Mesendoderm (in vitro differentiated cells): ENCODE data around the gene MAN2A2.

Source experiments
- DNase-seq: peaks from one replicate; pipeline ENCODE4 v3.0.0; 2013
- H2AK5ac ChIP-seq: 2 replicates; pipeline ENCODE4 v1.6.1; 2013; ENCODE audit warnings: low read length, inconsistent platforms
- H2BK120ac ChIP-seq: 2 replicates; pipeline ENCODE4 v1.6.1; 2013; ENCODE audit warnings: low read depth, mild to moderate bottlenecking, low read length, moderate library complexity, mixed read lengths
- H2BK15ac ChIP-seq: replicated peaks from 2 replicates; pipeline ENCODE4 v1.6.1; 2013; ENCODE audit warnings: low read depth, mild to moderate bottlenecking, moderate library complexity
- H2BK5ac ChIP-seq: 2 replicates; pipeline ENCODE4 v1.6.1; 2013; ENCODE audit warnings: low read length, inconsistent platforms
- H3K18ac ChIP-seq: 2 replicates; pipeline ENCODE4 v1.6.1; 2013; ENCODE audit warnings: mild to moderate bottlenecking, low read length, mixed read lengths
- H3K23ac ChIP-seq: one replicate; pipeline ENCODE4 v1.6.1; 2013; ENCODE audit warnings: low read length
- H3K27ac ChIP-seq: 2 replicates; pipeline ENCODE4 v1.5.1; 2013; ENCODE audit warnings: low read depth, mild to moderate bottlenecking, inconsistent platforms, low read length, moderate library complexity
- H3K27me3 ChIP-seq: 2 replicates; pipeline ENCODE4 v1.6.1; 2013; ENCODE audit warnings: low read length, control low read depth, mild to moderate bottlenecking, inconsistent platforms; ENCODE audit not compliant: insufficient read depth, poor library complexity
- H3K36me3 ChIP-seq: 2 replicates; pipeline ENCODE4 v1.6.1; 2013; ENCODE audit warnings: low read length, inconsistent platforms; ENCODE audit not compliant: control insufficient read depth, insufficient read depth
- H3K4ac ChIP-seq: one replicate; pipeline ENCODE4 v1.6.1; 2013; ENCODE audit warnings: low read depth, mild to moderate bottlenecking, low read length, moderate library complexity
- H3K4me1 ChIP-seq: 2 replicates; pipeline ENCODE4 v1.6.1; 2013; ENCODE audit warnings: low read depth, low read length, inconsistent platforms; ENCODE audit not compliant: control insufficient read depth
- H3K4me2 ChIP-seq: 2 replicates; pipeline ENCODE4 v1.6.1; 2013; ENCODE audit warnings: low read length
- H3K4me3 ChIP-seq: 2 replicates; pipeline ENCODE4 v1.5.1; 2013; ENCODE audit warnings: mild to moderate bottlenecking, low read length
- H3K56ac ChIP-seq: one replicate; pipeline ENCODE4 v1.6.1; 2013; ENCODE audit warnings: low read length
- H3K79me1 ChIP-seq: 2 replicates; pipeline ENCODE4 v1.6.1; 2013; ENCODE audit warnings: low read length, inconsistent platforms
- H3K79me2 ChIP-seq: 2 replicates; pipeline ENCODE4 v1.6.1; 2013; ENCODE audit warnings: mild to moderate bottlenecking, low read length; ENCODE audit not compliant: control insufficient read depth, insufficient read depth
- H3K9ac ChIP-seq: 2 replicates; pipeline ENCODE4 v1.6.1; 2013; ENCODE audit warnings: low read length, inconsistent platforms
- H4K5ac ChIP-seq: one replicate; pipeline ENCODE4 v1.6.1; 2013; ENCODE audit warnings: low read length
- H4K8ac ChIP-seq: one replicate; pipeline ENCODE4 v1.6.1; 2013; ENCODE audit warnings: low read depth, mild to moderate bottlenecking, control low read depth, low read length, moderate library complexity
- WGBS: extraction: QIAGEN DNeasy Blood & Tissue Kit; methylation state at CpG from one replicate; pipeline ENCODE4 v1.1.7; 2013; ENCODE audit warnings: low lambda C conversion rate, missing lambda C conversion rate; ENCODE audit not compliant: insufficient coverage; ENCODE audit errors: extremely low coverage; 5-methylcytosine and 5-hydroxymethylcytosine counted together

The MAN2A2 gene

GRCh38 chr15:90960298-90961091 is 57.4 kb downstream of the MAN2A2 start:
- Histone ChIP-seq H4K5ac (no peak overlapping the region), H4K8ac (no peak overlapping the region), H3K4me1 (peaks cover 3% of the 10 kb centered on the region), H3K79me2 (no peaks in the 10 kb centered on the region), H2AK5ac (no peak overlapping the region), H3K18ac (no peak overlapping the region), H3K4me2 (no peak overlapping the region), H3K27ac (no peak overlapping the region), H3K27me3 (no peaks in the 10 kb centered on the region), H3K4ac (no peak overlapping the region), H2BK120ac (no peak overlapping the region), H3K9ac (no peak overlapping the region), H3K23ac (no peak overlapping the region), H3K79me1 (peaks cover 2% of the 10 kb centered on the region), H3K4me3 (no peak overlapping the region), H3K36me3 (peaks cover 2% of the 10 kb centered on the region), H2BK15ac (no peak overlapping the region), H2BK5ac (no peak overlapping the region), H3K56ac (no peak overlapping the region)
- DNase-seq = no peak
- WGBS = no CpG with 5 or more reads among the region's 20 CpGs

GRCh38 chr15:90962021-90962420 is 58.9 kb downstream of the MAN2A2 start:
- Histone ChIP-seq H3K56ac (no peak overlapping the region), H3K36me3 (peaks cover 7% of the 10 kb centered on the region), H4K5ac (no peak overlapping the region), H3K4ac (no peak overlapping the region), H2BK15ac (no peak overlapping the region), H3K9ac (no peak overlapping the region), H3K27me3 (no peaks in the 10 kb centered on the region), H2AK5ac (no peak overlapping the region), H3K4me1 (no peaks in the 10 kb centered on the region), H3K79me1 (peaks cover 2% of the 10 kb centered on the region), H3K4me2 (no peak overlapping the region), H3K4me3 (no peak overlapping the region), H3K23ac (no peak overlapping the region), H3K27ac (no peak overlapping the region), H3K79me2 (no peaks in the 10 kb centered on the region), H2BK120ac (no peak overlapping the region), H3K18ac (no peak overlapping the region), H4K8ac (no peak overlapping the region), H2BK5ac (no peak overlapping the region)
- DNase-seq = no peak
- WGBS = no CpG with 5 or more reads among the region's 4 CpGs

- Histone ChIP-seq H3K18ac (no peak overlapping the region), H3K23ac (no peak overlapping the region), H2AK5ac (no peak overlapping the region), H3K4ac (no peak overlapping the region), H2BK5ac (no peak overlapping the region), H4K8ac (no peak overlapping the region), H3K36me3 (peaks cover 27% of the 10 kb centered on the region), H3K79me1 (no peaks in the 10 kb centered on the region), H4K5ac (no peak overlapping the region), H3K4me2 (no peak overlapping the region), H3K56ac (no peak overlapping the region), H3K4me3 (no peak overlapping the region), H3K79me2 (no peaks in the 10 kb centered on the region), H3K9ac (no peak overlapping the region), H3K27me3 (no peaks in the 10 kb centered on the region), H3K4me1 (no peaks in the 10 kb centered on the region), H2BK120ac (no peak overlapping the region), H2BK15ac (no peak overlapping the region), H3K27ac (no peak overlapping the region)
- DNase-seq = no peak
- no CpG with 5 or more reads among the region's 9 CpGs for WGBS
Measured at GRCh38 chr15:90966262-90966661, 63.2 kb downstream of the MAN2A2 start.

- no peak overlapping the region for H3K27ac ChIP-seq
- H2BK120ac ChIP-seq = no peak overlapping the region
- H3K4me2 ChIP-seq = no peak overlapping the region
- no peak overlapping the region for H3K18ac ChIP-seq
- H2BK5ac ChIP-seq = no peak overlapping the region
- H3K4me1 ChIP-seq = no peaks in the 10 kb centered on the region
- no peaks in the 10 kb centered on the region for H3K79me1 ChIP-seq
- no peak overlapping the region for H3K4ac ChIP-seq
- H3K56ac ChIP-seq = no peak overlapping the region
- no peak overlapping the region for H3K23ac ChIP-seq
- no peak overlapping the region for H3K4me3 ChIP-seq
- H2AK5ac ChIP-seq = no peak overlapping the region
- no CpG with 5 or more reads among the region's 5 CpGs for WGBS
- no peak overlapping the region for H4K8ac ChIP-seq
- no peak overlapping the region for H2BK15ac ChIP-seq
- peaks cover 27% of the 10 kb centered on the region for H3K36me3 ChIP-seq
- no peaks in the 10 kb centered on the region for H3K79me2 ChIP-seq
- H4K5ac ChIP-seq = no peak overlapping the region
- H3K27me3 ChIP-seq = no peaks in the 10 kb centered on the region
- H3K9ac ChIP-seq = no peak overlapping the region
- no peak for DNase-seq
Measured at GRCh38 chr15:90967206-90967605, 64.1 kb downstream of the MAN2A2 start.

GRCh38 chr15:90968434-90968833 is 65.3 kb downstream of the MAN2A2 start:
- no peak overlapping the region for H3K4me2 ChIP-seq
- no peak overlapping the region for H2AK5ac ChIP-seq
- H3K4ac ChIP-seq = no peak overlapping the region
- no peak overlapping the region for H2BK120ac ChIP-seq
- no peak overlapping the region for H3K4me3 ChIP-seq
- no CpG with 5 or more reads among the region's 1 CpG for WGBS
- no peaks in the 10 kb centered on the region for H3K4me1 ChIP-seq
- H2BK5ac ChIP-seq = no peak overlapping the region
- H3K36me3 ChIP-seq = peaks cover 32% of the 10 kb centered on the region
- no peak overlapping the region for H3K9ac ChIP-seq
- no peak overlapping the region for H3K23ac ChIP-seq
- no peaks in the 10 kb centered on the region for H3K27me3 ChIP-seq
- no peak overlapping the region for H4K5ac ChIP-seq
- no peak overlapping the region for H3K56ac ChIP-seq
- no peak for DNase-seq
- no peak overlapping the region for H2BK15ac ChIP-seq
- H3K79me1 ChIP-seq = no peaks in the 10 kb centered on the region
- H3K18ac ChIP-seq = no peak overlapping the region
- H3K79me2 ChIP-seq = no peaks in the 10 kb centered on the region
- H4K8ac ChIP-seq = no peak overlapping the region
- H3K27ac ChIP-seq = no peak overlapping the region

GRCh38 chr15:90970274-90970673 is 67.2 kb downstream of the MAN2A2 start:
- no peak overlapping the region for H3K56ac ChIP-seq
- H3K4me3 ChIP-seq = no peak overlapping the region
- no peak overlapping the region for H3K9ac ChIP-seq
- H2AK5ac ChIP-seq = no peak overlapping the region
- H3K4ac ChIP-seq = no peak overlapping the region
- no peak overlapping the region for H2BK15ac ChIP-seq
- no CpG with 5 or more reads among the region's 7 CpGs for WGBS
- no peak for DNase-seq
- no peaks in the 10 kb centered on the region for H3K79me2 ChIP-seq
- H2BK5ac ChIP-seq = no peak overlapping the region
- no peak overlapping the region for H4K5ac ChIP-seq
- H3K27me3 ChIP-seq = no peaks in the 10 kb centered on the region
- H3K4me2 ChIP-seq = no peak overlapping the region
- no peak overlapping the region for H3K18ac ChIP-seq
- H3K79me1 ChIP-seq = no peaks in the 10 kb centered on the region
- no peak overlapping the region for H4K8ac ChIP-seq
- no peaks in the 10 kb centered on the region for H3K4me1 ChIP-seq
- no peak overlapping the region for H3K27ac ChIP-seq
- no peak overlapping the region for H2BK120ac ChIP-seq
- no peak overlapping the region for H3K23ac ChIP-seq
- peaks cover 33% of the 10 kb centered on the region for H3K36me3 ChIP-seq
